ENCODE data around the gene TMCO6. TPM values are rescaled to one million over a fixed set of nuclear protein-coding genes. Genes with fewer than 3 reads are reported as not detected.
"Not testable (repeated sequence)": the region's sequence is repeated elsewhere in the genome, so short reads cannot be mapped to it uniquely, and the experiment has no call there.

The TMCO6 gene
- total RNA-seq, 5 donors from 2014 or later (not counting 1 experiment from before 2014, with no cell fraction given), result 24.9 to 56.8 (median 52.2) TPM

DNA sequence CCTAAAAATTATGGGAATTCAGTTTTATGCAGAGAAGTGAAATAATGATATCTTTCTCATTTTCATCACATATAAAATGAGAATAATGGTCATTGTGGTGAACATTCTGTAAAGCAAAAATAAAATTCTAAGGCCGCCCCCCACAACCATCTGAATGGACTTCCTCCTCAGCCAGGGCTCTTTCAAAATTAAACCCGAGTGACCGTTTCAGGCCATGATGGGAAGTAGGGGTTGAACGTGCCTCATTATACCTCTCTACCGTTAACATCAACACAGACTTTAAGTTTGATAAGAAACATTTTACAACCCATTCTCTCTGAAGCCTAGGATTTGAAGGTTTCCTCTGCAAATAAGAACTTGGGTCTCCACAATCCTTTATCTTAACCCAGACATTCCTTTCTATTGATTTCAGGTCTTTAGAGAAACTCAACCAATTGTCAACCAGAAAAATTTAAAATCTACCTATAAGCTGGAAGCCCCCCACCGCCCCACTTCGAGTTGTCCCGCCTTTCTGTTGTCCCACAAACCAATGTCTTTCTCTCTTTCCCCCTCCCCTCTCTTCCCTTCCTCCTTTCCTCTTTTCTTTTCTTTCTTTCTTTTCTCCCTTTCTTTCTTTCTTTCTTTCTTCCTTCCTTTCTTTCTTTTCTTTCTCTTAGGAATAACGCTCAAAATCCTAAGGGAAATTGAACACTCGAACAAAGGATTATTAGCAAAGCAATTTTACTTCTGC lies 1.7 kb upstream of the TMCO6 start:
- no peak overlapping the region for H3K4me3 Mint-ChIP-seq
- WGBS (ENCODE audit: insufficient coverage), result 100% methylated on average over 4 of the region's 10 CpGs
- peaks cover 3 to 27% of the 10 kb centered on the region in 2 experiments for H3K4me1 ChIP-seq (ENCODE audit: control insufficient read depth in 1 of 2, extremely low read depth in 1 of 2, insufficient read depth in 2 of 2, low read length in 2 of 2)

DNA sequence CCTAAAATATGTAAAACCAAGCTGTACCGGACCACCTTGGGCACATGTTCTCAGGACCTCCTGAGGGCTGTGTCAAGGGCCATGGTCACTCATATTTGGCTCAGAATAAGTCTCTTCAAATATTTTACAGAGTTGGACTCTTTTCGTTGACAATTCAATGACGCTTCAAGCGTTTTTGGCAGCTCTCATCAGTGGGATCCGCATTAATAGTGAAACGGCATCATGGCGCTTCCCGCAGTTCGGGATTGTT lies 428 bp upstream of the TMCO6 start:
- 14% methylated on average over 9 of the region's 9 CpGs for WGBS (ENCODE audit: insufficient coverage)
- not testable (repeated sequence) for H3K27me3 ChIP-seq (replicated peaks in 1 of 2; ENCODE audit: control insufficient read depth in 2 of 2, extremely low read depth in 1 of 2, insufficient read depth in 2 of 2, low read length in 1 of 2); H3K9me3 Mint-ChIP-seq; DNase-seq; H3K9me3 ChIP-seq; H3K27me3 Mint-ChIP-seq
- Histone ChIP-seq H3K36me3 (ENCODE audit: control insufficient read depth in 2 of 2, extremely low read depth in 1 of 2, insufficient read depth in 1 of 2, low read length in 1 of 2) (peaks cover 9 to 17% of the 10 kb centered on the region in 2 donors), H3K4me3 (ENCODE audit: control insufficient read depth in 1 of 2, extremely low read depth in 1 of 2, low read length in 1 of 2) (peak overlapping the region; percentile 25 to 90), H3K27ac (ENCODE audit: low read length) (peak overlapping the region; percentile 88), H3K4me1 (ENCODE audit: control insufficient read depth in 1 of 2, extremely low read depth in 1 of 2, insufficient read depth in 2 of 2, low read length in 2 of 2) (peaks cover 3 to 19% of the 10 kb centered on the region in 2 experiments)
- Mint-ChIP-seq H3K27ac (peak overlapping the region; percentile 85 to 98), H3K36me3 (peaks cover 10% of the 10 kb centered on the region), H3K4me3 (peak overlapping the region; percentile 87 to 90 (median 88)), H3K4me1 (peaks cover 36 to 42% (median 38%) of the 10 kb centered on the region in 3 donors)
- peak in 1 of 4 experiments; percentile 2 for ATAC-seq (replicated peaks in 1 of 4)
- ChIA-PET CTCF (interaction anchor here (0.7 to 1.8 kb wide), 4 partner anchors 9 to 91 kb away, joined by 3 to 14 read pairs (median 8); partner anchors contain the start of genes EIF4EBP3 (in 2 of the 2), IK (in 1 of the 2) and NDUFA2 (in 1 of the 2)), POLR2A (interaction anchor here (0.6 to 1.9 kb wide), 4 partner anchors 9 to 101 kb away, joined by 3 to 6 read pairs (median 5); partner anchors contain the start of genes IK (in 1 of the 2), NDUFA2 (in 1 of the 2) and ZMAT2 (in 1 of the 2))

More for the DNA sequence above, 1.7 kb upstream of the TMCO6 start:
- CTCF ChIA-PET, result interaction anchor here in 1 of 2 donors (1.7 kb wide), 1 partner anchor 90 kb away, joined by 6 read pairs; the partner anchor contains the start of gene EIF4EBP3
- Histone ChIP-seq H3K27ac (ENCODE audit: low read length) (no peak overlapping the region), H3K36me3 (ENCODE audit: control insufficient read depth in 2 of 2, extremely low read depth in 1 of 2, insufficient read depth in 1 of 2, low read length in 1 of 2) (peaks cover 3 to 5% of the 10 kb centered on the region in 2 donors), H3K27me3 (replicated peaks in 1 of 2; ENCODE audit: control insufficient read depth in 2 of 2, extremely low read depth in 1 of 2, insufficient read depth in 2 of 2, low read length in 1 of 2) (peaks cover 0 to 6% of the 10 kb centered on the region in 2 experiments), H3K9me3 (no peaks in the 10 kb centered on the region), H3K4me3 (ENCODE audit: control insufficient read depth in 1 of 2, extremely low read depth in 1 of 2, low read length in 1 of 2) (no peak overlapping the region)
- ATAC-seq (replicated peaks in 1 of 4) (no peak), DNase-seq (no peak)
- Mint-ChIP-seq H3K9me3 (no peaks in the 10 kb centered on the region), H3K36me3 (peaks cover 3% of the 10 kb centered on the region), H3K27me3 (no peaks in the 10 kb centered on the region), H3K4me1 (peaks cover 48 to 51% (median 49%) of the 10 kb centered on the region in 3 donors), H3K27ac (peak overlapping the region in 1 of 2 donors; percentile 41)
- POLR2A ChIA-PET, result interaction anchor here in 1 of 2 donors (0.6 kb wide), 1 partner anchor 63 kb away, joined by 5 read pairs; the partner anchor contains the start of gene ZMAT2

DNA sequence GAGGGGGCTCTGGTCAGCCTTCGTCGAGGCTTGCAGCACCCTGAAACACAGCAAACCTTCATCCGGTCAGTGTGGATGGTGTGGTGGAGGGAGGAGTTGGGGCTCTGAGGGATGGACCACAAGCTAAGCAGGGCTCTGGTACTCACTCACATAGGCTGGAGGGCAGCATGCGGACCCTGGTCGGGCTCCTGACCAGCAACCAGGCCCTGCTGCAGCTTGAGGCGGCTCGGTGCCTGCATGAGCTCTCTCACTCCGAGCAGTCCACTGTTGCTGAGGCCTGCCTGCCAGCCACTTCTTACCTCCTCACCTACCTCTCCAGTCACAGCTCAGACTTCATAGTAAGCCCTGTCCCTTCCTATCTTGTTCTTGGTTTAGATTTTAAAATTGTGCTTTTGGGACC lies 2.5 kb downstream of the TMCO6 start:
- Mint-ChIP-seq H3K9me3 (no peaks in the 10 kb centered on the region), H3K4me3 (no peak overlapping the region), H3K27ac (no peak overlapping the region), H3K27me3 (no peaks in the 10 kb centered on the region), H3K4me1 (peaks cover 49 to 51% (median 50%) of the 10 kb centered on the region in 3 donors), H3K36me3 (peaks cover 27% of the 10 kb centered on the region)
- H3K27me3 ChIP-seq (replicated peaks in 1 of 2; ENCODE audit: control insufficient read depth in 2 of 2, extremely low read depth in 1 of 2, insufficient read depth in 2 of 2, low read length in 1 of 2), result no peaks in the 10 kb centered on the region
- WGBS (ENCODE audit: insufficient coverage), result 89% methylated on average over 8 of the region's 8 CpGs
- H3K9me3 ChIP-seq, result no peaks in the 10 kb centered on the region
- CTCF ChIA-PET, result no interaction called here
- DNase-seq, result no peak
- POLR2A ChIA-PET, result interaction anchor here in 1 of 2 donors (0.5 to 0.6 kb wide), 2 partner anchors 70 to 1070 kb away, joined by 6 to 8 read pairs; no protein-coding TSS in a partner anchor
- peaks cover 16 to 34% of the 10 kb centered on the region in 2 donors for H3K36me3 ChIP-seq (ENCODE audit: control insufficient read depth in 2 of 2, extremely low read depth in 1 of 2, insufficient read depth in 1 of 2, low read length in 1 of 2)
- H3K4me1 ChIP-seq (ENCODE audit: control insufficient read depth in 1 of 2, extremely low read depth in 1 of 2, insufficient read depth in 2 of 2, low read length in 2 of 2), result peaks cover 7 to 26% of the 10 kb centered on the region in 2 experiments
- H3K27ac ChIP-seq (ENCODE audit: low read length), result no peak overlapping the region
- H3K4me3 ChIP-seq (ENCODE audit: control insufficient read depth in 1 of 2, extremely low read depth in 1 of 2, low read length in 1 of 2), result no peak overlapping the region
- ATAC-seq (replicated peaks in 1 of 4), result no peak

- CTCF ChIA-PET, result interaction anchor here in 1 of 2 donors (0.8 to 1.6 kb wide), 2 partner anchors 95 to 270 kb away, joined by 3 to 4 read pairs; partner anchors contain the start of gene EIF4EBP3
- POLR2A ChIA-PET, result no interaction called here
- Mint-ChIP-seq H3K4me1 (peaks cover 54 to 58% (median 55%) of the 10 kb centered on the region in 3 donors), H3K36me3 (peaks cover 28% of the 10 kb centered on the region), H3K4me3 (no peak overlapping the region), H3K27me3 (no peaks in the 10 kb centered on the region), H3K27ac (peak overlapping the region in 1 of 2 donors; percentile 12), H3K9me3 (no peaks in the 10 kb centered on the region)
- no peak overlapping the region for H3K27ac ChIP-seq (ENCODE audit: low read length)
- no peaks in the 10 kb centered on the region for H3K9me3 ChIP-seq
- DNase-seq (no peak), ATAC-seq (replicated peaks in 1 of 4) (no peak)
- no peak overlapping the region for H3K4me3 ChIP-seq (ENCODE audit: control insufficient read depth in 1 of 2, extremely low read depth in 1 of 2, low read length in 1 of 2)
- peaks cover 16 to 34% of the 10 kb centered on the region in 2 donors for H3K36me3 ChIP-seq (ENCODE audit: control insufficient read depth in 2 of 2, extremely low read depth in 1 of 2, insufficient read depth in 1 of 2, low read length in 1 of 2)
- H3K4me1 ChIP-seq (ENCODE audit: control insufficient read depth in 1 of 2, extremely low read depth in 1 of 2, insufficient read depth in 2 of 2, low read length in 2 of 2), result peaks cover 10 to 30% of the 10 kb centered on the region in 2 experiments
- H3K27me3 ChIP-seq (replicated peaks in 1 of 2; ENCODE audit: control insufficient read depth in 2 of 2, extremely low read depth in 1 of 2, insufficient read depth in 2 of 2, low read length in 1 of 2), result no peaks in the 10 kb centered on the region
- 100% methylated on average over 3 of the region's 3 CpGs for WGBS (ENCODE audit: insufficient coverage)
Measured at GRCh38 chr5:140642718-140643117, 3.5 kb downstream of the TMCO6 start.

DNA sequence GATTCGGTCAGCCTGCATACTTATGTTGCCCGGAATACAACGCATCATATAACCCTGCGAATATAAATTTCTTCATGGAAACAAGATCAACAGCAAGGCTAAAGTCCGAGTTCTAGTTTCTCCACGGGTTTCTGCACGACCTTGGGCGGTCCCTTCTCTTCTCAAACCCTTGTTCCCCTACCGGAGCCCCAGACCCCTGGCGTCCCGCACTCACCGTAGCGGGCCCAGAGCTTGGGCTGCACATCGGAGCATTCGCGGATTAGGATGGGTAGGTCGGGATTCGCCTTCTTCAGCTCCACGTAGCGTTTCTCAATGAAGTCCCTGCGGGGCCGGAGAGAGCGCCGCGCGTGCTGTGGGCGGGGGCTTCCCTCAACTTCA lies 7.8 kb downstream of the TMCO6 start:
- ATAC-seq (replicated peaks in 1 of 4), result no peak
- H3K4me1 Mint-ChIP-seq, result peaks cover 51 to 59% (median 54%) of the 10 kb centered on the region in 3 donors

GRCh38 chr5:140658870-140659269 lies 19.6 kb downstream of the TMCO6 start:
- no peak overlapping the region for H3K4me3 Mint-ChIP-seq
- Histone ChIP-seq H3K36me3 (ENCODE audit: control insufficient read depth in 2 of 2, extremely low read depth in 1 of 2, insufficient read depth in 1 of 2, low read length in 1 of 2) (peaks cover 26 to 92% of the 10 kb centered on the region in 2 donors), H3K4me3 (ENCODE audit: control insufficient read depth in 1 of 2, extremely low read depth in 1 of 2, low read length in 1 of 2) (no peak overlapping the region), H3K27me3 (replicated peaks in 1 of 2; ENCODE audit: control insufficient read depth in 2 of 2, extremely low read depth in 1 of 2, insufficient read depth in 2 of 2, low read length in 1 of 2) (no peaks in the 10 kb centered on the region), H3K9me3 (no peaks in the 10 kb centered on the region), H3K27ac (ENCODE audit: low read length) (no peak overlapping the region), H3K4me1 (ENCODE audit: control insufficient read depth in 1 of 2, extremely low read depth in 1 of 2, insufficient read depth in 2 of 2, low read length in 2 of 2) (peaks cover 0 to 5% of the 10 kb centered on the region in 2 experiments)
- H3K36me3 Mint-ChIP-seq, result peaks cover 73% of the 10 kb centered on the region
- H3K9me3 Mint-ChIP-seq, result no peaks in the 10 kb centered on the region
- H3K27ac Mint-ChIP-seq, result peak overlapping the region in 1 of 2 donors; percentile 43
- ChIA-PET POLR2A (interaction anchor here (1.0 kb wide), 2 partner anchors 11 kb away, joined by 3 read pairs; partner anchors contain the start of genes IK (in 2 of the 2) and NDUFA2 (in 2 of the 2)), CTCF (no interaction called here)
- H3K27me3 Mint-ChIP-seq, result no peaks in the 10 kb centered on the region
- ATAC-seq (replicated peaks in 1 of 4) (no peak), DNase-seq (no peak)
- WGBS (ENCODE audit: insufficient coverage), result 98% methylated on average over 14 of the region's 17 CpGs
- H3K4me1 Mint-ChIP-seq, result peaks cover 0 to 5% (median 2%) of the 10 kb centered on the region in 3 donors

More for the DNA sequence above, 7.8 kb downstream of the TMCO6 start:
- no peak for DNase-seq
- peaks cover 16 to 59% of the 10 kb centered on the region in 2 donors for H3K36me3 ChIP-seq (ENCODE audit: control insufficient read depth in 2 of 2, extremely low read depth in 1 of 2, insufficient read depth in 1 of 2, low read length in 1 of 2)
- no peaks in the 10 kb centered on the region for H3K27me3 ChIP-seq (replicated peaks in 1 of 2; ENCODE audit: control insufficient read depth in 2 of 2, extremely low read depth in 1 of 2, insufficient read depth in 2 of 2, low read length in 1 of 2)
- H3K27ac Mint-ChIP-seq, result peak overlapping the region; percentile 97 to 99
- CTCF ChIA-PET, result interaction anchor here in 1 of 2 donors (0.5 to 2.0 kb wide), 8 partner anchors 8 to 1398 kb away, joined by 3 to 14 read pairs (median 4); partner anchors contain the start of genes EIF4EBP3, HARS1, HARS2 and TMCO6
- H3K9me3 ChIP-seq, result no peaks in the 10 kb centered on the region
- peak overlapping the region; percentile 88 for H3K27ac ChIP-seq (ENCODE audit: low read length)
- WGBS (ENCODE audit: insufficient coverage), result 1% methylated on average over 24 of the region's 27 CpGs
- peak overlapping the region; percentile 87 to 97 for H3K4me3 ChIP-seq (ENCODE audit: control insufficient read depth in 1 of 2, extremely low read depth in 1 of 2, low read length in 1 of 2)
- H3K27me3 Mint-ChIP-seq, result no peaks in the 10 kb centered on the region
- peak overlapping the region; percentile 90 to 99 (median 98) for H3K4me3 Mint-ChIP-seq
- no peaks in the 10 kb centered on the region for H3K9me3 Mint-ChIP-seq
- POLR2A ChIA-PET, result interaction anchor here (0.7 to 2.4 kb wide), 18 partner anchors 8 to 246 kb away, joined by 3 to 16 read pairs (median 5); partner anchors contain the start of genes EIF4EBP3 (in 2 of the 2), ANKHD1 (in 1 of the 2), APBB3 (in 1 of the 2) and CD14 (in 1 of the 2)
- H3K36me3 Mint-ChIP-seq, result peaks cover 46% of the 10 kb centered on the region
- peaks cover 12 to 32% of the 10 kb centered on the region in 2 experiments for H3K4me1 ChIP-seq (ENCODE audit: control insufficient read depth in 1 of 2, extremely low read depth in 1 of 2, insufficient read depth in 2 of 2, low read length in 2 of 2)
